COLO668 (cell line): ENCODE results near the gene KRTAP4-7.
A peak's percentile ranks its signal among the peaks of the same experiment; 100 is the strongest.
"Not testable (repeated sequence)": the region's sequence is repeated elsewhere in the genome, so short reads cannot be mapped to it uniquely, and the experiment has no call there.

ENCODE experiments used
- DNase-seq: peaks from one replicate; lab custom pipeline; 2025; ENCODE audit not compliant: unreplicated experiment; lab: John Stamatoyannopoulos, UW

Gene KRTAP4-7

DNA sequence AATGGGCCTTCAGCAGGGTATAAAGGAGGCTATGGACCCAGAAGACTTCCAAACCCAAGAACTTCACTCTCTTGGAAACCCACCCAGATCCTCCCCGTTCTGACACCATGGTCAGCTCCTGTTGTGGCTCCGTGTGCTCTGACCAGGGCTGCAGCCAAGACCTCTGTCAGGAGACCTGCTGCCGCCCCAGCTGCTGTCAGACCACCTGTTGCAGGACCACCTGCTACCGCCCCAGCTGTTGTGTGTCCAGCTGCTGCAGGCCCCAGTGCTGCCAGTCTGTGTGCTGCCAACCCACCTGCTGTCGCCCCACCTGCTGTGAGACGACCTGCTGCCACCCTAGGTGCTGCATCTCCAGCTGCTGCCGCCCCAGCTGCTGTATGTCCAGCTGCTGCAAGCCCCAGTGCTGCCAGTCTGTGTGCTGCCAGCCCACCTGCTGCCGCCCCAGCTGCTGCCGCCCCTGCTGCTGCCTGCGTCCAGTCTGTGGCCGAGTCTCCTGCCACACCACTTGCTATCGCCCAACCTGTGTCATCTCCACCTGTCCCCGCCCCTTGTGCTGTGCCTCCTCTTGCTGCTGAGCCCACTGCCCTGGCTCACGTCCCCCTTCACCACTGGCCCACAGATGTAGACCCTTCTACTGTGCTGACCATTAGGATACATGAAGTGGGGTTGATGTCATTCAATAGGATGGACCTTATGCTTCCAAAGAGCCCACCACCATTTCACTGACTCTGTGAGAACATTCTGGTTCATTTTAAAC lies at the start of gene KRTAP4-7:
Gene KRTAP4-7, plus strand, starts transcription at position 51 of the 757 bp plus-strand sequence. Its CDS starts 57 bp downstream, at position 108.
- not testable (repeated sequence) for DNase-seq

DNA sequence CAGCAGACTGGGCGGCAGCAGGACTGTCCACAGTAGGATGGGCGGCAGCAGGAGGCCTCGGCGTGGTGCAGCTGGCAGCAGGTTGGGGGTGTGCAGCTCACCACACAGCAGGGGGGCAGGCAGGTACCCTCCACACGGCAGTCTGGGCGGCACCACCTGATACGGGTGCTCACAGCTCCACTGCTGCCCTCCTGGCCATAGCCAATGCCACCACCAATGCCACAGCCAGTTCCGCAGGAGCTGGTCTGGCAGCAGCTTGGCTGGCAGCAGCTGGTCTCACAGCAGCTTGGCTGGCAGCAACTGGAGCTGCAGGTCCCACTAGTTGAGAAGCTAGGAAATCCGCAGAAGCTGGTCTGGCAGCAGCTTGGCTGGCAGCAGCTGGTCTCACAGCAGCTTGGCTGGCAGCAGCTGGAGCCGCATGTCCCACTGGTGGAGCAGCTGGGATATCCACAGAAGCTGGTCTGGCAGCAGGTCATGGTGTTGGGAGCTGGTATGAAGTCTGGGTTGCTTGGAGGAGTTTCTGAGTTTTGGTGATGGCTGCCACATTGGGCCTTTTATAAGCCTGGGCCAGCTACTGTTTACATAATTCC lies 49.5 kb upstream of the KRTAP4-7 start, which contains the start of gene KRTAP1-3:
Gene KRTAP1-3, minus strand, starts transcription at position 529 of the 590 bp plus-strand sequence. Its CDS starts 53 bp downstream, at position 476.
- DNase-seq = peak; percentile 8

GRCh38 chr17:41037853-41038350 lies 46.0 kb upstream of the KRTAP4-7 start:
- no peak for DNase-seq

DNA sequence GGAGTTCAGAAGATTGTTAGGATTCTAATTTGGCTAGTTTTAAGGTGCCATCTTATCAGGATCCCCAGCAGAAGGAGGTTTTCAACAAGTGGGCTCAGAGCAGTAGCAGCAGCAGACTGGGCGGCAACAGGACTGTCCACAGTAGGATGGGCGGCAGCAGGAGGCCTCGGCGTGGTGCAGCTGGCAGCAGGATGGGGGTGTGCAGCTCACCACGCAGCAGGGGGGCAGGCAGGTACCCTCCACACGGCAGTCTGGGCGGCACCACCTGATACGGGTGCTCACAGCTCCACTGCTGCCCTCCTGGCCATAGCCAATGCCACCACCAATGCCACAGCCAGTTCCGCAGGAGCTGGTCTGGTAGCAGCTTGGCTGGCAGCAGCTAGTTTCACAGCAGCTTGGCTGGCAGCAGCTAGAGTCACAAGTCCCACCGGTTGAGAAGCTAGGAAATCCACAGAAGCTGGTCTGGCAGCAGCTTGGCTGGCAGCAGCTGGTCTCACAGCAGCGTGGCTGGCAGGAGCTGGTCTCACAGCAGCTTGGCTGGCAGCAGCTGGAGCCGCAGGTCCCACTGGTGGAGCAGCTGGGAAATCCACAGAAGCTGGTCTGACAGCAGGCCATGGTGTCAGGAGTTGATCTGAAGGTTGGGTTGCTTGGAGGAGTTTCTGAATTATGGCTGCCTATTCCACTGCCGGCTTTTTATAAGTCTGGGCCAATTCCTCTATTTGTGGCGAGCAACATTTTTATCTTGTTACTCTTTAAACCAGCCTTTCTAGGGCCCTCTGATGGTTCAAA lies 43.0 kb upstream of the KRTAP4-7 start, which contains the start of gene KRTAP1-1:
Gene KRTAP1-1, minus strand, starts transcription at position 668 of the 789 bp plus-strand sequence. Its CDS starts 53 bp downstream, at position 615.
- DNase-seq = peak; percentile 18

DNA sequence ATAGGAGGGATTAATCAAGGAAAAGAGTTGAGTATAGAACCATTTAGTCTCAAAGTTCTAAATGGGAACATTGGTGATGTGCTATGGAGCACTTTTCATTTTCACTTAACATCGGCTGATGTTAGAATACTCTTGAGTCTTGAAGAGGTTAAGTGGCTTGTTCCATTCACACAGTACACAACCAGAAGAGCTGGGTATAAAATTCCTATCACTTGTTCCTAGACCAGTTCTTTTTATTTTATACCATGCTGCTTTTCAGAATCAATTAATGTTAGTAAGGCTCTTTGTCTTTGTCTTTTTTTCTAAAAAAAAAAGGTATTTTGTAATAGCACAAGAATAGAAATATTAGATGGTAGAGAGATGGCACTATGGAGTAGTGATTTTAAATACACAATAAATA lies 41.0 kb upstream of the KRTAP4-7 start:
- DNase-seq = no peak

- not testable (repeated sequence) for DNase-seq
Measured at GRCh38 chr17:41046735-41047465, 37.0 kb upstream of the KRTAP4-7 start, which contains the start of gene KRTAP2-1. Gene KRTAP2-1 (minus strand): TSS chr17:41047316. CDS start chr17:41047267, 49 bp downstream.

- no peak for DNase-seq
Measured at GRCh38 chr17:41048441-41048840, 35.5 kb upstream of the KRTAP4-7 start.

DNA sequence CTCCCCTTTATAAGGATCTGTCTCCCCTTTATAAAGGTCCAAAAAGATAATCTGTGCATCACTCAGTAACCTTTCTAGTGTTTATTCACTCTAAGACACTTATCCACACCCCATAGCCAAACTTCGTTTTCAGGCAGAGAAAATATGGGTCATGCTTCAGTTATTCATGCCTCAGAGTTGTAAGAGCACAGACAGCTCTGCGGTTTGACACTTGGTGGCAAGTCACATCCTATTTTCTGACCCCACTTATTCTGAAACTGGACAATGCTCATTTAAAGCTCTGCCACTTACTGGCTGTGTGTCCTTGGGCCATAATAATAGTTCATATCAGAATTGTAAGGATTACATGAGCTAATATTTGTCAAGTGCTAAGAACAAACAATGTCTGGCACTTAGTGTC lies 34.8 kb upstream of the KRTAP4-7 start:
- DNase-seq = no peak

DNA sequence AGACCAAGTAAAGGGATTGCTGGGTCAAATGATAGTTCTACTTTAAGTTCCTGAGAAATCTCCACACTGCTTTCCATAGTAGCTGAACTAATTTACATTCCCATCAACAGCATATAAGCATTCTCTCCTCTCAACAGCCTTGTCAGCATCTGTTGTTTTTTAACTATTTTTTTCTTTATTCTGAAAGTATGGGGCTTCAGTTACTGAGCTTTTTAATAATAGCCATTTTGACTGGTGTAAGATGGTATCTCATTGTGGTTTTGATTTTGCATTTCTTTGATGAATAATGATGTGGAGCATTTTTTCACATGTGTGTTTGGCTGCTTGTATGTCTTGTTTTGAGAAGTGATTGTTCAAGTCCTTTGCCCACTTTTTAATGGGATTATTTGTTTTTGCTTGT lies 31.4 kb upstream of the KRTAP4-7 start:
- DNase-seq = no peak

DNA sequence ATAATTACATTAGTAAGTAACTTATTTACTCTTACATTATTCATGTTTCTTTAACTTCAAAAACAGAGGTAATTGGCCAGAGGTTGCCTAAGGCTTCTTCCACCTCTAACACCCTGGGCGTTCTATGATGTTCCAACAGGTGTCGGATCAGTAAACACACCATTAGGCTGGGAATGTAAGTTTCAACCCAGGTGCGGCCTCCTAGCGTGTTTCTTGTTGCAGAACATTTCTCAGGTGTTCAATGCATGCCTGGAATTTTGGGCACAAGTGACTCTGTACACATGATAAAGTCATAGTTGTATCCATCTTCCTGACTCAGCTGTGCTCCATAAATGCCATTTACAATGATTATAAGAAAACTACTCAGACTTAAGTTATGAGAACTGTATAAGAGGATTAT lies 29.9 kb upstream of the KRTAP4-7 start:
- no peak for DNase-seq

DNA sequence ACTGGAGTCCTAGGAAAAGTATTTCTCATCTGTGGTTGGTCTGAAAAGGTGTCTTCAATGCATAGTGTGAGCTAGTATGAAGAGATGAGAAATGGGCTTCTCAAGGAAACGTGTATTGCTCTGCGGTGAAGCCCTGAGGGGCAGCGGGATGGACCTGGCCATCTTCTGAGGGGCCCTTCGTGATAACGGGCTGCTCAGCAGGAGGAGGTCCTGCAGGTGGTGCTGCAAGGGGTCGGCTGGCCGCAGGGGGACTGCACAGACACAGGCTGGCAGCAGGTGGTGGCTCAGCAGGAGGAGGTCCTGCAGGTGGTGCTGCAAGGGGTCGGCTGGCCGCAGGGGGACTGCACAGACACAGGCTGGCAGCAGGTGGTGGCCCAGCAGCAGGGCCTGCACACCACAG lies 29.4 kb upstream of the KRTAP4-7 start:
- DNase-seq = not testable (repeated sequence)

DNA sequence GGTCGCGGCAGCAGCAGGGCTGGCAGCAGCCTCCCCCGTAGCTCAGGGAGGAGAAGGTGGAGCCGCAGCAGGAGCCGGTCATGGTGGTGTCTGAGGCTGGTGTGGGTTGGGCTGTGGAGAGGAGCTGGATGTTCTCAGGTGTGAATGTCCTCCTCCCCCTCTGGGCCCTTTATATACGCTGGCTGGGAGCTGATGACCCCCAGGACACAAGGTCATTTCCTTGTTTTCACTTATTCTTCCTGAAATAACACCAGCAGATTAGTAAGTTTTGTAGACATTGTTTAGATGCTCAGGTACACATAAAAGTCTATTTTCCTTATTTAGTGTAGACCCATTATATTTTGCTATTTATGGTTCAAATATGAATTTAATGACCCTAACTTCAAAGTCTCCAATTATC lies 28.8 kb upstream of the KRTAP4-7 start, which contains the start of gene KRTAP2-2:
Gene KRTAP2-2, minus strand, starts transcription at position 101 of the 400 bp plus-strand sequence. Its CDS starts 19 bp downstream, at position 82.
- DNase-seq = not testable (repeated sequence)

- DNase-seq = no peak
Measured at GRCh38 chr17:41057547-41057946, 26.4 kb upstream of the KRTAP4-7 start.

- DNase-seq = no peak
Measured at GRCh38 chr17:41058741-41059140, 25.2 kb upstream of the KRTAP4-7 start.

DNA sequence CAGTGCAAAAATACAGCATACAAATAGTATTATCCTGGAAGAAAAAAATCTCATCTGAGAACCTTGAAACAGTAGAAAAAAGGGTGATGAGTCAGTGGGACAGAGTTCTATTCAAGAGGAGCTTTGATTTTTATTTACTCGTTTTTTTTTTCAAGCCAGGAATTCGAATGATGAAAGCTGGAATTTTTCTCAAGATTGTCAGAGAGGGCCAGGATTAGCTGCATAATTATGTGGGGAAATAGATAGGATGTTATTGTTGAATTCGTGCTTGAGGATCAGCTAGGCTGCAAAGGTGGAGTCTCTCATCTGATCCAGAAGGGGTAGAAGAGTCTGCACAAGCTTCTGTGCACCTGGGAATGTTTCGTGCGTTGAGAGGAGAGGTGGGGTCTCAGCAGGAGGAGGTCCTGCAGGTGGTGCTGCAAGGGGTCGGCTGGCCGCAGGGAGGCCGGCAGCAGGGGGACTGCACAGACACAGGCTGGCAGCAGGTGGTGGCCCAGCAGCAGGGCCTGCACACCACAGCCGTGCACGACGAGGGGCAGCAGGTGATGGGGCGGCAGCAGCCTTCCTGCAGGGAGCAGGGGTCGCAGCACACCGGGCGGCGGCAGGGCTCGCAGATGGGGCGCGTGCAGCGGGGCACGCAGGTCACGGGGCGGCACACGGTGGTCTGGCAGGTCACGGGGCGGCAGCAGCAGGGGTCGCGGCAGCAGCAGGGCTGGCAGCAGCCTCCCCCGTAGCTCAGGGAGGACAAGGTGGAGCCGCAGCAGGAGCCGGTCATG lies 24.5 kb upstream of the KRTAP4-7 start:
- DNase-seq = not testable (repeated sequence)

DNA sequence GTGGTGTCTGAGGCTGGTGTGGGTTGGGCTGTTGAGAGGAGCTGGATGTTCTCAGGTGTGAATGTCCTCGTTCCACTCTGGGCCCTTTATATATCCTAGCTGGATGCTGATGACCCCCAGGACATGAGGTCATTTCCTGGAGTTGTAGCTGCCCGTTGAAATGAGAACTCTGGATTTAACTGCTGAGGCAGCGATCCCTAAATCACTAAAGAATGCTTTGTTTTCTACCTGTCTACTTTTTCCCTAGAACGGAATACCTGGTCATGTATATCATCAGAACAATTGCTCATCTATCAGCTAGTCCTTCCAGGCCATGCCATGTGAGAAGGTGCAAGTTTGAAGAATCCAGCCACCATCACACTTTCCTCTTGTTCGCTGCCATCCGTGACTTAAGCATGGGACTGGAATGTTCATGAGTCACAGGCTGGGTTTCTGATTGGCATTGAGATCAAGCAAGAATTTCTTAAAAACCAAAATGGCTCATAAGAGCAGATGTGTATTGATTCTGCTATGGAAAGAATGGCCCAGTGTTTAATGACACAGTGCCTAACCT lies 23.8 kb upstream of the KRTAP4-7 start, which contains the start of gene KRTAP2-3:
Gene KRTAP2-3, minus strand, starts transcription at position 63 of the 553 bp plus-strand sequence. CDS start 64 bp downstream, outside the sequence.
- DNase-seq = no peak

DNA sequence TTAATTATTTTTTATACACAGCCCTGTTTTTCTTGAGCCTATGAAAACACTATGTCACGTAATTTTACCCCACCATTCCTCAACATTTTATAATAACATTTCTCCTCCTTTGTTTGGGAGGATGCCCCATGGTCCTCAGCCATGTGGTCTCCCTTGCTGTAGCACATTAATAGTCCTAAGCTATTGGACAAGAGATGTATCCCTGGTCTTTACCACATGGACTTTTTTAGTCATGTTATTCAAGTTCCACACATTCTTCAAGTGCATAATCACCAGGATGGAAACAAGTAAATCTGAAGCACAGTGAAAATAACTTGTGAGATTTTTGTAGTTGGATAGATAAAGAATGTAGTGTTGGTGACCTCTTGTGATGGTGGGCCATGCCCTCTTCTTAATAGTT lies 22.0 kb upstream of the KRTAP4-7 start:
- DNase-seq = no peak

DNA sequence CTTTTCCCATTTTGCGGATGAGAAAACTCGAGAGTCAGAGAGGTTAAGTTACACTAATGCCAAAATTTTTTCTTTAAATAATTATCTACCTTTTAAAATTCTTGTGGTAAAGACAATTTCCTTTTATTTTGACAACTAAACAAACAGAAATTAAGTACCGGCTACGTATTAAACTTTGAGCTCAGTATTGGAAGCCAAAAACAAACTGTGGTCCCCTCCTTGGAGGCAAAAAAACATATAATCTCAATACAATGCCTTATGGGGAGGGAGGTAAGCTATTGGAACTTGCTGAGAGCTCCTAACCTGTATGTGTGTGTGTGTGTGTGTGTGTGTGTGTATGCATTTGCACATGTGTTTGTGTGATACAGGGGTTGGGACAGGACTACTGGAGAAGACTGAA lies 20.5 kb upstream of the KRTAP4-7 start:
- no peak for DNase-seq

DNA sequence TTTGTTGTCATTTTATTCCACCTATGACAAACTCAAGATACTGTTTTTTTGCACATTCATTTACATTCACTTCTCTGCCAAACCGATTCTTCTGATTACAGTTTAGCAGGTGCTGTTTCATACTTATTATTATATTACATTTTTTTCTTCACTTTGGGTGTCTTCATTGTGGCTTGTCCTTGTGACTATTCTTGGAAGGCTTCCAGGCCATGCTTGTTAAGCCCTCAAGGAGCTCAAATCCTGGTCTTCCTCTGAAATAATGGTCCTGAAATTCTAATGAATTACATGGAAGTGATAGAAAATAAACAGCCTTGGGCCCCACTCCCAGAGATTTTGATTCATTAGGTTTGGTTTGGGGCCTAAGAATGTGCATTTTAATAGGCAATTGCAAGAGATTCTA lies 19.6 kb upstream of the KRTAP4-7 start:
- no peak for DNase-seq
